ENCODE measurements around the gene CAMK2N2.

Gene CAMK2N2

GRCh38 chr3:184261854-184262763, 756 bp upstream of the CAMK2N2 start:
- H3K4me3 ChIP-seq (ENCODE audit: low read depth, low read length) = peak overlapping the region; percentile 38
- no peak for DNase-seq (ENCODE audit: low read depth)
- in situ Hi-C loops (cut with HindIII; ENCODE audit: low sequenced_read_pairs) = no loop called here
- TF ChIP-seq CTCF (IDR thresholded peaks at IDR 0.05; ENCODE audit: low read depth, low read length, missing control alignments) = no peak

- peak overlapping the region; percentile 38 for H3K4me3 ChIP-seq (ENCODE audit: low read depth, low read length)
- in situ Hi-C loops (cut with HindIII; ENCODE audit: low sequenced_read_pairs) = no loop called here
- TF ChIP-seq CTCF (IDR thresholded peaks at IDR 0.05; ENCODE audit: low read depth, low read length, missing control alignments) = no peak
- DNase-seq (ENCODE audit: low read depth) = no peak
Observed at GRCh38 chr3:184260724-184261269, 556 bp downstream of the CAMK2N2 start.

- no peak for TF ChIP-seq CTCF (IDR thresholded peaks at IDR 0.05; ENCODE audit: low read depth, low read length, missing control alignments)
- H3K4me3 ChIP-seq (ENCODE audit: low read depth, low read length) = peak overlapping the region; percentile 38
- in situ Hi-C loops (cut with HindIII; ENCODE audit: low sequenced_read_pairs) = no loop called here
- no peak for DNase-seq (ENCODE audit: low read depth)
Observed at GRCh38 chr3:184259878-184260723, 1.3 kb downstream of the CAMK2N2 start.

- no peak overlapping the region for H3K4me3 ChIP-seq (ENCODE audit: low read depth, low read length)
- in situ Hi-C loops (cut with HindIII; ENCODE audit: low sequenced_read_pairs) = no loop called here
- no peak for TF ChIP-seq CTCF (IDR thresholded peaks at IDR 0.05; ENCODE audit: low read depth, low read length, missing control alignments)
- DNase-seq (ENCODE audit: low read depth) = no peak
Observed at GRCh38 chr3:184259396-184259877, 1.9 kb downstream of the CAMK2N2 start.

- in situ Hi-C loops (cut with HindIII; ENCODE audit: low sequenced_read_pairs) = no loop called here
- H3K4me3 ChIP-seq (ENCODE audit: low read depth, low read length) = no peak overlapping the region
- no peak for TF ChIP-seq CTCF (IDR thresholded peaks at IDR 0.05; ENCODE audit: low read depth, low read length, missing control alignments)
- no peak for DNase-seq (ENCODE audit: low read depth)
Observed at GRCh38 chr3:184258926-184259325, 2.4 kb downstream of the CAMK2N2 start.

Measured in astrocyte of the cerebellum (primary cell).